HG02973 (cell line): ENCODE results near the gene CIC.
A peak's percentile ranks its signal among the peaks of the same experiment; 100 is the strongest.

Experiments
- ATAC-seq: cut with Tn5 transposase; IDR thresholded peaks from one replicate; pipeline ENCODE4 v1.9.1; 2021; ENCODE audit warnings: moderate library complexity; ENCODE audit not compliant: unreplicated experiment

Gene CIC

GRCh38 chr19:42303101-42303464 lies 34.0 kb downstream of the CIC start:
- no peak for ATAC-seq

- ATAC-seq, result no peak
These were observed 34.8 kb downstream of the CIC start for GRCh38 chr19:42303876-42304275.

DNA sequence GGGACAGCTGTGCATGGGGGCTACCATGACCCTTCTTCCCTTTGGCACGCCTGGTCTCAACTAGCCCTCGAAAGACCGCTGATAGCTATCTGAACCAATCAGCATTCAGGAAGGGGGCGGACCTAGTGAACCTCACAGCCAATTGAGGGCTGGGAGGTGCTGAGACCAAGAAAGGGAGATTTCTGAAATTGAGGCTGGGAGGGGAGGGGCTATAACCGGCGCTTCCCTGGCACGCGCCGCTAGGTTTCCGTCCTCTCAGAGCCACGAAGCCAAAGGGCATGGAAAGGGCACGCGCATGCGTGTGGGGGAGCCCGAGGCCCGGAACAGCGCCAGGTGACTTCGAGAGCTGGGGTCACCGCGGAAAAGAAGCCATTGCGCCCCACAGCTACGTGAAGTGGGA lies 37.6 kb downstream of the CIC start:
- no peak for ATAC-seq

DNA sequence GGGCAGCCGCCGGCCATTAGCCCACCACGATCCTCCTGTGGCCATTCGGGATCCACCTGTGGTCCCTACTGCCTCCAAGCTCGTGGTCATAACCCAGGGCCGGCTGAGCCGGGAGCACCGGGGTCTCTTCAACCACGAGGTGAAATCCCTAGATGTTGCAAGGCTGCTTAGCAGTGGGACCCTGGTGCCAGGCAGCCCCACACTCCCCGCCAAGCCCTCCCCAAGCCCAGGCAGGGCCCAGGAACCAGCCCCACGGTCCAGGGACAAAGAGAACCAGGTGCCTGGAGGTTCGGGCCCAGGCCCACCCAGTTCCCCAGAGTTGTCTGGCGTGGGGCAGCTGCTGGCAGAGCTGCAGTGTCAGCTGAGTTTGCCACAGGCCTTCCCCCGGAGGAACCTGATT lies 40.6 kb downstream of the CIC start:
- no peak for ATAC-seq

GRCh38 chr19:42311657-42312056 lies 42.6 kb downstream of the CIC start:
- no peak for ATAC-seq

GRCh38 chr19:42312370-42312769 lies 43.3 kb downstream of the CIC start:
- no peak for ATAC-seq

DNA sequence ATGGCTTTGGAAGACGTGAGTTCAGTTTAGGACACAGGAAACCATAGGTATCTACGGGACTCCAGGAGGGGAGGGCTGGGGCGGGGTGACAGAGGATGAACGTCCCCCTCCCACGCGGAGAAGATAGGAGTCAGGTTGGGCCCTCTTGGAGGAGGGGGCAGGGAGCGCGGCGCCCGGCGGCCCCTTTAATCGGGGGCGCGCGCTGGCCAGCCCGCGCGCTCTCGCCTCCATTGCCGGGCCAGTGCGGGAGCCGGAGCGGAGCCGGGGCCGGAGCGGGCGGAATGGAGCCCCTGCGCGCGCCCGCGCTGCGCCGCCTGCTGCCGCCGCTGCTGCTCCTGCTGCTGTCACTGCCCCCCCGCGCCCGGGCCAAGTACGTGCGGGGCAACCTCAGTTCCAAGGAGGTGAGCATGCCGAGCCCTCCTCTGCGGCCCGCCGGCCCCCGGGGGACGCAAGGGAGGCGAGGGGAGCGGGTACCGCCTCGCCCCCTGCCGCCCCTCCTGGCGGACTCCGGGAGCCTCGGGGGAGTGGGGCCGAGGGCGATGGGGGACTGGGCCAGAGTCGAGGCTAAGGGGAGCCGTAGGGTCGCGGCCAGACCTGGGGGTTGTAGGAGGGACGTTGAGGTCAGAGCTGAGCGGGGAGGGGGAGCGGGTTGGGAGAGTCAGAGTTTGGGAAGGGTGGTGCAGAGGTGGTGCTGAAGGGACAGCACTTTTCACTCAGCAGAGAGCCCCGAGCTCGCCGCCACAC lies 44.2 kb downstream of the CIC start, which contains the start of gene TMEM145:
Gene TMEM145 (plus strand): TSS at position 214 of the 744 bp plus-strand sequence. CDS start 68 bp downstream, at position 282.
- no peak for ATAC-seq

- ATAC-seq, result no peak
These were observed 45.0 kb downstream of the CIC start for GRCh38 chr19:42313840-42314755.

- ATAC-seq, result no peak
These were observed 46.0 kb downstream of the CIC start for GRCh38 chr19:42315024-42315423.

- ATAC-seq, result no peak
These were observed 47.5 kb downstream of the CIC start for GRCh38 chr19:42316223-42317211.

- no peak for ATAC-seq
These were observed 48.5 kb downstream of the CIC start for GRCh38 chr19:42317535-42317934.

DNA sequence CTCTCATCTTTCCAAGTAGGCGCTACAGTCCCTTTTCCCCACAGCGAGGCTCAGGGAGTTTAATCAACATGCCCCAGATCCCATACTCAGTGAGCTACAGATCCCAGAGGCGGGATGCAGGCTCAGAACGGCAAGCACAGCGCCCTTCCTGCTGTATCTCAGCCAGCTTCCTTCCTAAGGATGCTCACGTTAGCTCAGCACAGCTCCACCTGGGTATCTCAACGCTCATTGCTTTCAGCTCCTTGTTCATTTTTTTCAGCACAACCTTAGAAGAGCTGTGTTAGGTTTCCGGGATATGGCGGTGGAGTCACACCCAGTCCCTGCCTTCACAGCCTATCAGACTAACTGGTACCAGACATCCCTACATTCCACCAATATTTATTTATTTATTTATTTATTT lies 53.3 kb downstream of the CIC start:
- ATAC-seq, result no peak

- no peak for ATAC-seq
These were observed 54.4 kb downstream of the CIC start for GRCh38 chr19:42323473-42323851.

DNA sequence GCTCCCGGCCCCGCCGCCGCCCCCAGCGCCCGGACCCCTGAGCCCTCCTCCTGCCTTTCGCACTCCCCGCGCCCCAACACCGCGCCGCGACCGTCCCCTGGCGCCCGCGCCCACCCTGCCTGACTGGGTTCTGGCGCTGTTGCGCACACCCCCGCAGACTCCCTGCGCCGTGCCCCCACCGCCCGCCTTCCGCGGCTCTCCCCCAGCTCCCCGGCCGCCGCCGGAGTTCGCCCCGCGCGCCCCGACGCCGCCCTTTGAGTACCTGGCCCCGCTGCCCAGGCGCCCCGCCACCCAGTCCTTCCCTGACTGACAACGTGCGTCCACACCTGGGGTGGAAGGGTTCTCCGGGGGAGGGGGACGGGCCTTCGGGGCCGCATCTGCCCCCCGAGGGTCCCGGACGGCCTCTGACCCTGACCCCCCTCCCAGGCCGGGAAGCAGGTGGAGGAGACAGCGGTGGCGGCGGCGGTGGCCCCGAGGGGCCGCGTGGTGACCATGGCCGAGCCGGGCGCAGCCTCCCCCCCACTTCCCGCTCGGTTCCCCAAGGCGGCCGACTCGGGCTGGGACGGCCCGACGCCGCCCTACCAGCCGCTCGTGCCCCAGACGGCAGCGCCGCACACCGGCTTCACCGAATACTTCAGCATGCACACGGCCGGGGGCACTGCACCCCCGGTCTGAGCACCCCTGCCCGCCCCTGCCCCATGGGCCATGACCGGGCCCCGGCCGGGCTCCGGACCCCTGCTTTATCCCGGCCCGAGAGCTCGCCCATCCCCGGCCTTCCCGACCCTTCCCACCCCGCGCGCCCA lies 55.0 kb downstream of the CIC start:
- no peak for ATAC-seq

- no peak for ATAC-seq
These were observed 55.7 kb downstream of the CIC start for GRCh38 chr19:42324655-42325307.

DNA sequence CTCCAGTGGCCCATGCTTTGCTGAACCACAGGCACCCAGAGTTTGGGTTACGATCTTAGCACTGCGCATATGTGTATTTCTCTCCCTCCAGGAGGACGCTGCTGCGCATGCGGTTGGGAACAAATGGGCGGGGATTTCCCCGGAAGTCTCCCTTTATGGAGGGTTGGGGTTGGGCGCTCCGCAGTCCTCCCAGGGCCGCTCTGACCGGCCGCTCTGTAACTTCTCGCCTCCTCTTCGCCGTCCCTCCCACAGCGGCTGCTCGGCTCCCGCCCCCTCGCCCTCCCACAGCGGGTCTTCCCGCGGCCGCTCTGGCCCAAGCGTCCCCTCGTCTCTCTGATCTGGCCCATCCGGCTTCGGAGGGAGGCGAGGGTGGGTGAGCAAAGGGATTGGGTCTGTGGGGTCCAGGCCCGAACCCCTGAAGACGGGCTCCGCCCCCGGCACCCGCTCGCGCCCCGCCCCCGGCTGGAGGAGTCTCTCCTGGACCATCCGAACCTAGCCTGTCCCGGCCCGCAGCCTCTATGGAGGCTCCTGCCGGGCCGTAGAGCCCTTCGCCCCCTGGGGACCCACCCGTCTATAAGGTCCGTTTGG lies 56.4 kb downstream of the CIC start, which contains the start of gene MEGF8:
Gene MEGF8 (plus strand): TSS at position 328 of the 588 bp plus-strand sequence. CDS start 609 bp downstream, outside the sequence.
- peak; percentile 84 for ATAC-seq

DNA sequence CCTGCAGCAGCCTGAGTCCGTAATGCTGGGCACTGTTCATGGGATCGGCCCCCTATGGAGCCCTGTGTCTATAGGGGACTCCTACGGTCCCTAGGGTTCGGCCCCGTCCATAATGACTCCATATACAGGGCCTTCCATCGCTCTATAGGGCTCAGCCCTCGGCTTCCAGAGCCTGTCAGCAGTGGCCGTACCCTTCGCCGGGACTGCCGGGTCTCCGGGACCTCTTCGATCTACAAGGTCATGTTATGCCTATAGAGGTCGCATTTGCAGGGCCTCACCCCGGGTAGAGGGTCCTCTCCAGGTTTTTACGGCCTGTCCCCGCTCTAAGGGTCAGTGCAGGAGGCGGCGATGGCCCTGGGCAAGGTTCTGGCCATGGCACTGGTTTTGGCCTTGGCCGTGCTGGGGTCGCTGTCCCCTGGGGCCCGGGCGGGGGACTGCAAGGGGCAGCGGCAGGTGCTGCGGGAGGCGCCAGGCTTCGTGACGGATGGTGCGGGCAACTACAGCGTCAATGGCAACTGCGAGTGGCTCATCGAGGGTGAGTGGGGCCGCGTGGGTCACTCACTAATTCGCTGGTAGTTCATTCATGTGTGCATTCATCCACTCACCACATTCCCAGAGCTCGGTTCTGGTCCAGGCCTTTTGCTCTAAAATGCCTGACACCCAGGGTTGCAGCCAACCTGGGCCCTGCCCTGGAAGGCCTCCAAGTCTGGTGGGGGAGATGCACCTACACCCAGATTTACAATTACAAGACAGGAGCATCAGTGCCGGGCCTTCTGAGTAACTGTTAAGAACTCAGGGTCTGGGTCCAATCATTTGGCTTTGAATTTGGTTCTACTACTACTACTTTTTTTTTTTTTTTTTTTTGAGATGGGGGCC lies 57.1 kb downstream of the CIC start:
- ATAC-seq, result peak; percentile 9

DNA sequence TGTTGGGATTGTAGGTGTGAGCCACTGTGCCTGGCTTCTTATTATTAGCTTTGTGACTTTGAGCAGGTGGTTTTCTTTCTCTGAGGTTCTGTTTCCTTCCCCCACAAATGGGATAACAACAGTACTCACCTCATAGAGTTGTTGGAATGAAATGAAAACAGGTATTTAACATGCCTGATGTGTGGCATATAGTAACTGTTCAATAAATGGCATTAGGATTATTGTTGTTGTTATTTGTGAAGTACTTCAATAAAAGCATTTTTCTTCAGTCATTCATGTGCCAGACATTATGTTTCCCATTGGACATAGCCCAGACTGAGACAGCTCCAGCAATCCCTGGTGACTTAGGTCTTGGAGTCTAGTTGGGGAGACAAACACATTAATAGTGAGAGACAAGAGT lies 57.9 kb downstream of the CIC start:
- no peak for ATAC-seq
